Measurements from ENCODE around the gene DYNLRB2. TPM values are rescaled to one million over a fixed set of nuclear protein-coding genes. Genes with fewer than 3 reads are reported as not detected.

DYNLRB2 gene
- total RNA-seq, 1 donor from 2014 or later: not detected

- peaks cover 26% of the 10 kb centered on the region for H3K9me3 Mint-ChIP-seq
- intact Hi-C loops (cut with micrococcal nuclease): loop anchor here (10.0 kb wide), 3 partner anchors 982 to 1812 kb away; partner anchors contain the start of gene MAF
- H3K27me3 Mint-ChIP-seq (ENCODE audit: low read depth): peaks cover 22% of the 10 kb centered on the region
- no peak overlapping the region for H3K27ac Mint-ChIP-seq
- H3K36me3 Mint-ChIP-seq (ENCODE audit: low read depth): peaks cover 21% of the 10 kb centered on the region
- H3K4me3 Mint-ChIP-seq (ENCODE audit: low read depth): no peak overlapping the region
- no peak for DNase-seq (ENCODE audit: low spot score)
- peaks cover 68% of the 10 kb centered on the region for H3K4me1 Mint-ChIP-seq (ENCODE audit: low read depth)
Observed at GRCh38 chr16:80586476-80586875, 45.7 kb downstream of the DYNLRB2 start.

GRCh38 chr16:80587071-80587470 is 46.3 kb downstream of the DYNLRB2 start:
- H3K27me3 Mint-ChIP-seq (ENCODE audit: low read depth): peaks cover 23% of the 10 kb centered on the region
- peaks cover 26% of the 10 kb centered on the region for H3K9me3 Mint-ChIP-seq
- peaks cover 21% of the 10 kb centered on the region for H3K36me3 Mint-ChIP-seq (ENCODE audit: low read depth)
- no peak overlapping the region for H3K4me3 Mint-ChIP-seq (ENCODE audit: low read depth)
- peaks cover 68% of the 10 kb centered on the region for H3K4me1 Mint-ChIP-seq (ENCODE audit: low read depth)
- no peak overlapping the region for H3K27ac Mint-ChIP-seq
- no peak for DNase-seq (ENCODE audit: low spot score)
- intact Hi-C loops (cut with micrococcal nuclease): loop anchor here (10.0 kb wide), 3 partner anchors 982 to 1812 kb away; partner anchors contain the start of gene MAF

GRCh38 chr16:80591071-80591915 is 50.5 kb downstream of the DYNLRB2 start:
- peaks cover 26% of the 10 kb centered on the region for H3K36me3 Mint-ChIP-seq (ENCODE audit: low read depth)
- intact Hi-C loops (cut with micrococcal nuclease): loop anchor here (1.0 to 2.0 kb wide), 3 partner anchors 11 to 66 kb away; no protein-coding TSS in a partner anchor
- peaks cover 37% of the 10 kb centered on the region for H3K9me3 Mint-ChIP-seq
- peaks cover 50% of the 10 kb centered on the region for H3K27me3 Mint-ChIP-seq (ENCODE audit: low read depth)
- peaks cover 39% of the 10 kb centered on the region for H3K4me1 Mint-ChIP-seq (ENCODE audit: low read depth)
- peak; percentile 58 for DNase-seq (ENCODE audit: low spot score)
- peak overlapping the region; percentile 48 for H3K27ac Mint-ChIP-seq
- H3K4me3 Mint-ChIP-seq (ENCODE audit: low read depth): peak overlapping the region; percentile 53

GRCh38 chr16:80592273-80592672 is 51.5 kb downstream of the DYNLRB2 start:
- Mint-ChIP-seq H3K4me3 (ENCODE audit: low read depth) (no peak overlapping the region), H3K36me3 (ENCODE audit: low read depth) (peaks cover 27% of the 10 kb centered on the region), H3K4me1 (ENCODE audit: low read depth) (peaks cover 33% of the 10 kb centered on the region), H3K27me3 (ENCODE audit: low read depth) (peaks cover 50% of the 10 kb centered on the region), H3K27ac (no peak overlapping the region), H3K9me3 (peaks cover 37% of the 10 kb centered on the region)
- intact Hi-C loops (cut with micrococcal nuclease): no loop called here
- no peak for DNase-seq (ENCODE audit: low spot score)

- Mint-ChIP-seq H3K9me3 (peaks cover 31% of the 10 kb centered on the region), H3K27ac (no peak overlapping the region), H3K27me3 (ENCODE audit: low read depth) (peaks cover 40% of the 10 kb centered on the region), H3K4me3 (ENCODE audit: low read depth) (no peak overlapping the region), H3K36me3 (ENCODE audit: low read depth) (peaks cover 30% of the 10 kb centered on the region), H3K4me1 (ENCODE audit: low read depth) (peaks cover 24% of the 10 kb centered on the region)
- intact Hi-C loops (cut with micrococcal nuclease): no loop called here
- no peak for DNase-seq (ENCODE audit: low spot score)
Observed at GRCh38 chr16:80594756-80595155, 54.0 kb downstream of the DYNLRB2 start.

GRCh38 chr16:80596507-80597207 is 55.9 kb downstream of the DYNLRB2 start:
- H3K27me3 Mint-ChIP-seq (ENCODE audit: low read depth): peaks cover 41% of the 10 kb centered on the region
- no peak for DNase-seq (ENCODE audit: low spot score)
- H3K27ac Mint-ChIP-seq: no peak overlapping the region
- H3K36me3 Mint-ChIP-seq (ENCODE audit: low read depth): peaks cover 31% of the 10 kb centered on the region
- peaks cover 14% of the 10 kb centered on the region for H3K4me1 Mint-ChIP-seq (ENCODE audit: low read depth)
- intact Hi-C loops (cut with micrococcal nuclease): no loop called here
- peaks cover 31% of the 10 kb centered on the region for H3K9me3 Mint-ChIP-seq
- no peak overlapping the region for H3K4me3 Mint-ChIP-seq (ENCODE audit: low read depth)

GRCh38 chr16:80599466-80599865 is 58.7 kb downstream of the DYNLRB2 start:
- intact Hi-C loops (cut with micrococcal nuclease): no loop called here
- peaks cover 31% of the 10 kb centered on the region for H3K27me3 Mint-ChIP-seq (ENCODE audit: low read depth)
- H3K36me3 Mint-ChIP-seq (ENCODE audit: low read depth): peaks cover 35% of the 10 kb centered on the region
- no peak for DNase-seq (ENCODE audit: low spot score)
- H3K9me3 Mint-ChIP-seq: peaks cover 22% of the 10 kb centered on the region
- H3K27ac Mint-ChIP-seq: no peak overlapping the region
- H3K4me1 Mint-ChIP-seq (ENCODE audit: low read depth): peaks cover 14% of the 10 kb centered on the region
- no peak overlapping the region for H3K4me3 Mint-ChIP-seq (ENCODE audit: low read depth)

Measured in activated T-helper 2 cell treated with anti-CD3 and anti-CD28 coated beads, Interferon-gamma antibody, Interleukin-2, Interleukin-4, amounts not matched to agents 10 μg/mL and 5 μg/mL and 100 μg/mL, durations not matched to agents 14 hours and 24 hours and 36 hours (primary cell).